Erythroblast (primary cell): ENCODE results near the gene IP6K3.

Experiments
- DNase-seq, 2 experiments: peaks; one replicate each; lab custom pipeline; 2025; lab: John Stamatoyannopoulos, UW
- GATA1 ChIP-seq: IDR thresholded peaks from 2 replicates; pipeline ENCODE4 v1.6.1; 2011; ENCODE audit warnings: low read depth, mild to moderate bottlenecking, control low read depth, low read length, moderate library complexity
- POLR2A ChIP-seq: IDR thresholded peaks from 2 replicates; pipeline ENCODE4 v1.6.1; 2011; ENCODE audit warnings: mild to moderate bottlenecking, low read length

The IP6K3 gene

GRCh38 chr6:33759887-33760629, 13.4 kb upstream of the IP6K3 start:
- DNase-seq: no peak
- no peak for TF ChIP-seq POLR2A
- TF ChIP-seq GATA1: no peak

DNA sequence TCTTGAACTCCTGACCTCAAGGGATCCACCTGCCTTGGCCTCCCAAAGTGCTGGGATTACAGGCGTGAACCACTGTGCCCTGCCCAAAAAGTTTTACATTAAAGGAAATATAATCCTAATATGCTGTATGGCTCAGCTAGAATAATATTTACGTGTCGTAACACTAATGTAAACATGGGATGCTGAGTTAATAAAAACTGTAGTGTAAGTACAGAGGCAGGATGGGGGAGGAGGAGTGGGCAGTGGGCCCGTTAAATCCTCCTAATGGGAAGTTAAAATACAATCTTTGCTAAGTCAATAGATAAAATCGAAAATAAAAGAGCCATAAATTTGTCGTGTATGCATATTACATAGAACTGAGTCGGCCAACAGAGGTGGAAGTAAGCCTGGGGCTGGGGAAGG, 12.1 kb upstream of the IP6K3 start:
- no peak for DNase-seq
- no peak for TF ChIP-seq GATA1
- no peak for TF ChIP-seq POLR2A

- TF ChIP-seq POLR2A (no peak), GATA1 (no peak)
- no peak for DNase-seq
Observed at GRCh38 chr6:33757906-33758305, 11.2 kb upstream of the IP6K3 start.

DNA sequence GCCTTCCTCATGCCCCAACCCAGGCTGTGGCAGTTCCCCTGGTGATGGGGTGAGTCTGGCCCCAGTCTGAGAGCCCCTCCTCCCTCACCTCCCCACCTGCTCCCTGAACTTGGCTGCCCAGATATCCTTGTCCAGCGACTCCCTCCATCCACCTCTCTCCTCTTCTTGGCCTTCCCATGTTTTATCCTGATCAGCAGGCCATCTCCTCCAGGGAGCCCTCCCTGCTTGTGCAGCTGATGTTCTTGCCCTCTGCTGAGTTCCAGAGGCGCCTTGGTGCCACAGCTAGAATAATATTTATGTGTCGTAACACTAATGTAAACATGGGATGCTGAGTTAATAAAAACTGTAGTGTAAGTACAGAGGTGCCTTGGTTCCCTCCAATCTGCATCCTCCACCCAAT, 10.4 kb upstream of the IP6K3 start:
- TF ChIP-seq GATA1: no peak
- TF ChIP-seq POLR2A: no peak

DNA sequence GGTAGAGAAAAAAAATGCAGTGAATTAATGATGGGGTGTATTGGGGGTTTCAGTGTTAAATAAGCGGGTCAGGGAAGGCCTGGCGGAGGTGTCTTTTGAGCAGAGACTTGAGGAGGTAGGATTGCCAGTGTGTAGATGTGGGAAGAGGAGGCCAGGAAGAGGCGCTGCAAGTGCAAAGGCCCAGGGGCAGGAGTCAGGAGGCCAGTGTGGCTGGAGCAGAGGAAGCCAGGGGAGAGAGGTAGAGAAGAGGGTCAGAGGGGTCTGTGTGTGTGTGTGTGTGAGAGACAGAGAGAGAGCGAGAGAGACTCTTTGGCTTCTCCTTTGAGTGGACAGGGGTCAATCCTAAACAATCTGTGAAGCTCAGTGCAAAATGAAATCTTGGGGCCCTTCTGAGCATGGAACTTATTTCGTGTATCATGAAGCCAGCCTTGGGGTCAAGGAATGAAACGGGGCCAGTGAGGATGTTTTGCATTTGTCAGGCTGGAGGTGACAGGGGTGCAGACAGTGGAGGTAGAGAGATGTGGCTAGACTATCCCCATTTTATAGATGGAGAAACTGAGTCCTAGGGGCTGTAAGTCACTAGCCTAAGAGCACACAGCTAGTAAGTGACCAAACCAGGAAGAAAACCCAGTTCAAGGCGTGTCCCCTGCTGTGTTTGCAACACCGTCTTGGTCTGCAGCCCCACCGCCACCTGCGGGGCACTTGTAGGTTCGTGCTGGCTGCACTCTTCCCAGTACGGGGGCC, 9.7 kb upstream of the IP6K3 start:
- no peak for DNase-seq
- TF ChIP-seq POLR2A (no peak), GATA1 (no peak)

More for the DNA sequence above, 10.4 kb upstream of the IP6K3 start:
- no peak for DNase-seq

GRCh38 chr6:33755070-33755869, 8.6 kb upstream of the IP6K3 start:
- DNase-seq: no peak
- TF ChIP-seq GATA1: no peak

- TF ChIP-seq GATA1 (no peak), POLR2A (no peak)
- DNase-seq: no peak
Observed at GRCh38 chr6:33754222-33754621, 7.5 kb upstream of the IP6K3 start.

- DNase-seq: no peak
Observed at GRCh38 chr6:33752646-33753015, 5.9 kb upstream of the IP6K3 start.

GRCh38 chr6:33751771-33752645, 5.3 kb upstream of the IP6K3 start:
- no peak for DNase-seq
- TF ChIP-seq POLR2A (no peak), GATA1 (no peak)

More at GRCh38 chr6:33752646-33753015, 5.9 kb upstream of the IP6K3 start:
- TF ChIP-seq GATA1 (no peak), POLR2A (no peak)

DNA sequence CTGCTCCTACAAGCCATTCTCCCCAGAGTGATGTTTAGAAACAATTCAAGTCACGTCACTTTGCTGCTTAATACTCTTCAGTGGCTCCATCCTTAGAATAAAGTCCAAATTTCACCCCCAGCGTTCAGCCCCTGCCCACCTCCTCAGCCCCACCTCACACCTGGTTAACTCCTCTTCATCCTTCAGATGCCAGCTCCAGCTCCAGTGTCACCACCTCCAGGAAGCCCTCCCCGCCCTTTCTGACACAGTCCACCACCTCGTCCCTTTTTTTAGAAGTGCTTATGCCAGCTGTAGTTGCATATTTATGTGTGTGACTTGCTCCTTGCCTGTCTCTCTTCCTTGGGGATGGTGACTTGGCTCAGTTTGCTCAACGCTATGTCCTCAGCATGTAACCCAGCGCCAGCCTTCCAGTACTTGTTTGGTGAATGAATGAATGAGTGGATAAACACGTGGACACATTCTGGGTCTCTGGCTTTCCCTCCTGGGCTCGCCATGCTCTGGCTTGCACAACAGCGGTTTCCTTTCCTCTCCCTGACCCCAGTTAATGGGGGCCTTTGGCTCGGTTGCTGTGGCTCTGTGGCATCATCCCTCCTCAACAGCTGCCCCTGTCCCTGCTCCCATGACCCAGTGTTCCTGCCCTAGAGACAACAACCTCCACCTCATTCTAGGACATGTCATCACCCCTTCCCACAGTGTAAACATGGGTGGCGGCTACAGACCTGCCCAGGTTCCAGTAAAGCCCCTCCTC, 3.7 kb upstream of the IP6K3 start:
- no peak for DNase-seq
- TF ChIP-seq POLR2A (no peak), GATA1 (no peak)

GRCh38 chr6:33749401-33749800, 2.7 kb upstream of the IP6K3 start:
- no peak for TF ChIP-seq GATA1
- no peak for TF ChIP-seq POLR2A
- no peak for DNase-seq

- no peak for DNase-seq
- TF ChIP-seq POLR2A: no peak
- no peak for TF ChIP-seq GATA1
Observed at GRCh38 chr6:33748841-33749240, 2.1 kb upstream of the IP6K3 start.

- TF ChIP-seq GATA1 (no peak), POLR2A (no peak)
- no peak for DNase-seq
Observed at GRCh38 chr6:33747823-33748222, 1.1 kb upstream of the IP6K3 start.
